Testis (tissue), 3 donors: ENCODE measurements around the gene COMTD1. TPM values are rescaled to one million over a fixed set of nuclear protein-coding genes. Genes with fewer than 3 reads are reported as not detected.

Source experiments
- DNase-seq: peaks from one replicate; pipeline ENCODE4 v3.0.0-alpha.2; 2019
- H3K27ac ChIP-seq, 2 donors: fragments of 200-600 bp; sonication (generic); one replicate each; pipeline ENCODE4 v1.5.1; 2019
- H3K27me3 ChIP-seq: fragments of 200-600 bp; sonication (generic); one replicate; pipeline ENCODE4 v1.5.1; 2019
- H3K36me3 ChIP-seq: fragments of 200-600 bp; sonication (generic); one replicate; pipeline ENCODE4 v1.5.1; 2017; ENCODE audit warnings: low read depth; ENCODE audit errors: missing control alignments
- H3K4me1 ChIP-seq: fragments of 200-600 bp; sonication (generic); one replicate; pipeline ENCODE4 v1.5.1; 2019
- H3K4me3 ChIP-seq, 2 donors: fragments of 200-600 bp; sonication (generic); one replicate each; pipeline ENCODE4 v1.5.1; 2017 to 2019
- H3K9me3 ChIP-seq: fragments of 200-600 bp; sonication (generic); one replicate; pipeline ENCODE4 v1.5.1; 2017
- CTCF ChIP-seq, 3 experiments: fragments of 450-650 bp in 2 of 3; fragments of 200-600 bp in 1 of 3; sonication (generic) in 1 of 3; IDR thresholded peaks; one replicate each; pipeline ENCODE4 v1.5.1; 2016 to 2019; ENCODE audit warnings: antibody characterized with exemption in 3 of 3, mild to moderate bottlenecking in 2 of 3, moderate library complexity in 1 of 3
- POLR2A ChIP-seq: fragments of 450-650 bp; IDR thresholded peaks from one replicate; pipeline ENCODE4 v1.6.1; 2017; ENCODE audit warnings: antibody characterized with exemption, mild to moderate bottlenecking, moderate library complexity
- WGBS, 2 donors: methylation state at CpG; one replicate each; pipeline ENCODE4 v1.1.5; 2018; 5-methylcytosine and 5-hydroxymethylcytosine counted together
- intact Hi-C: fragments of 100-400 bp; cut with DNase I; formaldehyde crosslinking; loops from one replicate; pipeline ENCODE4 v1.15.1; 2023; ENCODE audit warnings: low total_unique reads
- polyA plus RNA-seq: library from polyadenylated mRNA; stranded (reverse); fragments of 350-450 nt; fragmentation: Illumina TruSeq; extraction: RNeasy Lipid Tissue Mini Kit (QIAGEN cat#74804); gene quantifications from one replicate; pipeline ENCODE4 v1.2.3, GENCODE V29; 2014; ENCODE audit warnings: low read depth, low replicate concordance; ENCODE audit not compliant: insufficient read depth
- total RNA-seq, 2 donors: library from RNA; depleted of rRNA; stranded (reverse); fragments of >200 nt; gene quantifications; one replicate each; pipeline ENCODE4 v1.2.3, GENCODE V29; 2016

COMTD1 gene
- total and polyA plus RNA-seq, 3 donors from 2014 or later = 8.1 to 22.8 (median 18.8) TPM

- H3K27ac ChIP-seq = no peak overlapping the region
- intact Hi-C loops = no loop called here
- H3K4me1 ChIP-seq = no peaks in the 10 kb centered on the region
- no peaks in the 10 kb centered on the region for H3K27me3 ChIP-seq
- H3K9me3 ChIP-seq = no peaks in the 10 kb centered on the region
- H3K4me3 ChIP-seq = no peak overlapping the region
- TF ChIP-seq CTCF (IDR thresholded peaks at IDR 0.05) (no peak), POLR2A (no peak)
- no peak for DNase-seq
- H3K36me3 ChIP-seq = no peaks in the 10 kb centered on the region
- 97 to 99% methylated on average over 2 of the region's 2 CpGs for WGBS, 2 donors
These were observed 19.0 kb upstream of the COMTD1 start for GRCh38 chr10:75254739-75255138.

- H3K27me3 ChIP-seq = no peaks in the 10 kb centered on the region
- no peak for TF ChIP-seq CTCF (IDR thresholded peaks at IDR 0.05)
- no peak for TF ChIP-seq POLR2A
- H3K4me1 ChIP-seq = no peaks in the 10 kb centered on the region
- H3K36me3 ChIP-seq = no peaks in the 10 kb centered on the region
- DNase-seq = no peak
- no peak overlapping the region for H3K27ac ChIP-seq
- intact Hi-C loops = no loop called here
- H3K4me3 ChIP-seq = no peak overlapping the region
- 100% methylated on average over 1 of the region's 1 CpG for WGBS, 2 donors
- H3K9me3 ChIP-seq = no peaks in the 10 kb centered on the region
These were observed 17.8 kb upstream of the COMTD1 start for GRCh38 chr10:75253281-75254220.

GRCh38 chr10:75250934-75251333, 15.2 kb upstream of the COMTD1 start:
- Histone ChIP-seq H3K4me3 (no peak overlapping the region), H3K9me3 (no peaks in the 10 kb centered on the region), H3K36me3 (no peaks in the 10 kb centered on the region), H3K4me1 (no peaks in the 10 kb centered on the region), H3K27me3 (no peaks in the 10 kb centered on the region), H3K27ac (no peak overlapping the region)
- TF ChIP-seq POLR2A (no peak), CTCF (IDR thresholded peaks at IDR 0.05) (no peak)
- intact Hi-C loops = no loop called here
- 89 to 97% methylated on average over 3 of the region's 3 CpGs for WGBS, 2 donors
- no peak for DNase-seq

GRCh38 chr10:75247797-75248196, 12.0 kb upstream of the COMTD1 start:
- Histone ChIP-seq H3K27me3 (no peaks in the 10 kb centered on the region), H3K4me3 (no peak overlapping the region), H3K36me3 (no peaks in the 10 kb centered on the region), H3K9me3 (no peaks in the 10 kb centered on the region), H3K27ac (no peak overlapping the region), H3K4me1 (no peaks in the 10 kb centered on the region)
- TF ChIP-seq CTCF (IDR thresholded peaks at IDR 0.05) (no peak), POLR2A (no peak)
- 87 to 94% methylated on average over 5 of the region's 5 CpGs for WGBS, 2 donors
- intact Hi-C loops = no loop called here
- no peak for DNase-seq

GRCh38 chr10:75246506-75246905, 10.7 kb upstream of the COMTD1 start:
- TF ChIP-seq POLR2A (no peak), CTCF (IDR thresholded peaks at IDR 0.05) (no peak)
- 84 to 93% methylated on average over 6 of the region's 6 CpGs for WGBS, 2 donors
- intact Hi-C loops = no loop called here
- no peaks in the 10 kb centered on the region for H3K27me3 ChIP-seq
- H3K4me1 ChIP-seq = no peaks in the 10 kb centered on the region
- no peak overlapping the region for H3K27ac ChIP-seq
- no peak for DNase-seq
- no peaks in the 10 kb centered on the region for H3K9me3 ChIP-seq
- no peaks in the 10 kb centered on the region for H3K36me3 ChIP-seq
- H3K4me3 ChIP-seq = no peak overlapping the region
